Activated CD4-positive, alpha-beta T cell treated with anti-CD3 and anti-CD28 coated beads for 24 hours (primary cell): ENCODE measurements around the gene PRDX2.

Source experiments
- DNase-seq, 2 donors: peaks; one replicate each; pipeline ENCODE4 v3.0.0-alpha.2; 2020; ENCODE audit warnings: low read depth in 2 of 2

The PRDX2 gene

DNA sequence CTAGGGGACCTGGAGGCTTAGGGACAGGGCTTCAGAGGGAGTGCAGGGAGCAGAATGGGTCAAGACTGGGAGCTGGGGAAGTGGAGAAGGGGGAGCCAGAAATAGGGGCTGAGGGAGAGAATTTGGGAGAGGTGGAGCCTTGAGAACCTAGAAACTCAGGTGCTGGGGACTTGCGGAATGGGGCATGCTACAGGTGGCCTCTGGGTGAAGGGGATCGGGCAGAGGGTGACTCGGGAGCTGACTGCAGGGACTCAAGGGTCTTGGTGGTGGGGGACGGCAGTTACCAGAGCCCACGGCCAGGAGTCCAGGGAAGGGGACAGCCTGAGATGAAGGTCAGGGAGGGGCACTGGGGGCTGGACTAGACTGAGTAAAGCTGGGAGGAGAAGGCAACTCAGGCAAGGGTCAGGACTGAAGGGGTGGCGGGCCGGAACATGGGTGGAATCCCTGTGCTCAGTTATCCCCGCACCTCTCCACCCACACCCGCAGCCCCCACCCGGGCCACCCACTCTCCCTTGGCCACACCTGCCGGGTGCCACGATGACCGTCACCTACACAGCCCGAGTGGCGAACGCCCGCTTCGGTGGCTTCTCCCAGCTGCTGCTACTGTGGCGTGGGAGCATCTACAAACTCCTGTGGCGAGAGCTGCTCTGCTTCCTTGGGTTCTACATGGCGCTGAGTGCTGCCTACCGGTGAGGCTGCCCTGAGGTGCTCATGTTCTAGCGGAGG, 49.4 kb downstream of the PRDX2 start:
- DNase-seq, result no peak

- no peak for DNase-seq
Measured at GRCh38 chr19:12751635-12752034, 50.0 kb downstream of the PRDX2 start, which contains the start of gene BEST2. BEST2 (plus strand) TSS chr19:12751791; CDS start chr19:12752593, 802 bp downstream.

- DNase-seq, result no peak
Measured at GRCh38 chr19:12750851-12751250, 50.7 kb downstream of the PRDX2 start.

GRCh38 chr19:12749938-12750521, 51.6 kb downstream of the PRDX2 start:
- DNase-seq, result no peak

DNA sequence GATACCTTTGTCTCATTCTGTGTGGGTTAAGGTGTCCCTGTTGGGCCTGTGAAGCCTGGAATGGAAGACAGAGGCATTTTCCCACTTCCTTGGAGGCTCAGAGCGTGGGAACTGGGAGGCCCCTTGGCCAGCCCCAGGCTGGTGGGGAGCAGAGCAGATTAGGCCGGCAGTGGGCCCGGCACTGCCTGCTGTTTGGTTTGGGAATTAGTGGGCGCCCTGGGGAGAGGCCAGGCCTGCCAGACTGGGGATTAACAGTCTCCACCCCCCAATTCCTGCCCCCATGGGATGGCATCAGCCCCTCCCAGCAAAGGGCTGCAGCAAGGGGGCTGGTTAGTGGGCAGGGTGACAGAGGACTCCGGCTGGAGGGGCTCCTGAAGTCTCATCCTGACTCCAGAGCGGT, 53.1 kb downstream of the PRDX2 start:
- no peak for DNase-seq
